Suprapubic skin (tissue), 4 donors: ENCODE data around the gene LRRTM4. TPM values are rescaled to one million over a fixed set of nuclear protein-coding genes. Genes with fewer than 3 reads are reported as not detected.
"Not testable (repeated sequence)": the region's sequence is repeated elsewhere in the genome, so short reads cannot be mapped to it uniquely, and the experiment has no call there.

Experiments
- DNase-seq, 2 donors: peaks; one replicate each; pipeline ENCODE4 v3.0.0-alpha.2; 2019; ENCODE audit warnings: low spot score in 2 of 2
- H3K27ac ChIP-seq: fragments of 200-600 bp; sonication (generic); one replicate; pipeline ENCODE4 v1.5.1; 2019
- H3K27me3 ChIP-seq: fragments of 200-600 bp; sonication (generic); one replicate; pipeline ENCODE4 v1.5.1; 2019
- H3K36me3 ChIP-seq: fragments of 200-600 bp; sonication (generic); one replicate; pipeline ENCODE4 v1.5.1; 2019
- H3K4me1 ChIP-seq: fragments of 200-600 bp; sonication (generic); one replicate; pipeline ENCODE4 v1.5.1; 2019
- H3K4me3 ChIP-seq: fragments of 200-600 bp; sonication (generic); one replicate; pipeline ENCODE4 v1.5.1; 2019; ENCODE audit warnings: mild to moderate bottlenecking
- H3K9me3 ChIP-seq: fragments of 200-600 bp; sonication (generic); one replicate; pipeline ENCODE4 v1.5.1; 2019
- EP300 ChIP-seq: sonication (generic); formaldehyde crosslinking; IDR thresholded peaks from one replicate; pipeline ENCODE4 v1.6.1; 2017; ENCODE audit warnings: antibody characterized with exemption
- POLR2A ChIP-seq, 2 donors: fragments of 450-650 bp; IDR thresholded peaks; one replicate each; pipeline ENCODE4 v1.6.1; 2017; ENCODE audit warnings: antibody characterized with exemption in 2 of 2, mild to moderate bottlenecking in 2 of 2, moderate library complexity in 2 of 2
- POLR2AphosphoS5 ChIP-seq, 3 donors: sonication (generic); formaldehyde crosslinking; IDR thresholded peaks; one replicate each; pipeline ENCODE4 v1.6.1; 2017; ENCODE audit warnings: antibody characterized with exemption in 3 of 3
- WGBS: methylation state at CpG from one replicate; pipeline ENCODE4 v1.1.5; 2018; 5-methylcytosine and 5-hydroxymethylcytosine counted together
- total RNA-seq, 4 donors: library from RNA; depleted of rRNA; stranded (reverse); fragments of >200 nt; gene quantifications; one replicate each; pipeline ENCODE4 v1.1.0, GENCODE V29; 2016
- TF ChIP-seq, protein P1 (sequence below), 2 donors: fragments of 200-600 bp in 1 of 2; fragments of 450-650 bp in 1 of 2; sonication (generic) in 1 of 2; IDR thresholded peaks; one replicate each; pipeline ENCODE4 v1.5.1; 2016 to 2019; ENCODE audit warnings: antibody characterized with exemption in 2 of 2, mild to moderate bottlenecking in 1 of 2, moderate library complexity in 1 of 2

Gene LRRTM4
- total RNA-seq, 4 donors from 2014 or later: not detected

DNA sequence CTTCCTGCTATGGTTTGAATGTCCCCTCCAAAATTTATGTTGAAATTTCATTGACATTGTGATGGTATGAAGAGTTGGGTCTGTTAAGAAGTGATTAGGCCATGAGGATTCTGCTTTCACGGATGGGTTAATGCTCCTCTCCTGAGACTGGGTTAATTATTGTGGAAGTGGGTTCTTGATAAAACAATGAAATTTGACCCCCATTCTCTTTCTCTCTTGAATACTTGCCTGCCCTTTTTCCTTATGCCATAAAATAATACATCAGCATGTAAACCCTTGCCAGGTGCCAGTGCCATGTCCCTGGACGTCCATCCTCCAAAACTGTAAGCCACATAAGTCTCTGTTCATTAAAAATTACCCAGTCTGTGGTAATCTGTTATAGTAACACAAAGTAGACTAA, 352.8 kb downstream of the LRRTM4 start:
- no peak overlapping the region for H3K4me3 ChIP-seq
- H3K4me1 ChIP-seq: no peaks in the 10 kb centered on the region
- no peak overlapping the region for H3K27ac ChIP-seq
- 69% methylated on average over 2 of the region's 2 CpGs for WGBS
- TF ChIP-seq EP300: no peak
- TF ChIP-seq, protein P1, sequence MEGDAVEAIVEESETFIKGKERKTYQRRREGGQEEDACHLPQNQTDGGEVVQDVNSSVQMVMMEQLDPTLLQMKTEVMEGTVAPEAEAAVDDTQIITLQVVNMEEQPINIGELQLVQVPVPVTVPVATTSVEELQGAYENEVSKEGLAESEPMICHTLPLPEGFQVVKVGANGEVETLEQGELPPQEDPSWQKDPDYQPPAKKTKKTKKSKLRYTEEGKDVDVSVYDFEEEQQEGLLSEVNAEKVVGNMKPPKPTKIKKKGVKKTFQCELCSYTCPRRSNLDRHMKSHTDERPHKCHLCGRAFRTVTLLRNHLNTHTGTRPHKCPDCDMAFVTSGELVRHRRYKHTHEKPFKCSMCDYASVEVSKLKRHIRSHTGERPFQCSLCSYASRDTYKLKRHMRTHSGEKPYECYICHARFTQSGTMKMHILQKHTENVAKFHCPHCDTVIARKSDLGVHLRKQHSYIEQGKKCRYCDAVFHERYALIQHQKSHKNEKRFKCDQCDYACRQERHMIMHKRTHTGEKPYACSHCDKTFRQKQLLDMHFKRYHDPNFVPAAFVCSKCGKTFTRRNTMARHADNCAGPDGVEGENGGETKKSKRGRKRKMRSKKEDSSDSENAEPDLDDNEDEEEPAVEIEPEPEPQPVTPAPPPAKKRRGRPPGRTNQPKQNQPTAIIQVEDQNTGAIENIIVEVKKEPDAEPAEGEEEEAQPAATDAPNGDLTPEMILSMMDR (IDR thresholded peaks at IDR 0.05): no peak
- TF ChIP-seq POLR2A (IDR thresholded peaks at IDR 0.05): no peak
- H3K9me3 ChIP-seq: peaks cover 5% of the 10 kb centered on the region
- H3K36me3 ChIP-seq: no peaks in the 10 kb centered on the region
- DNase-seq: no peak
- H3K27me3 ChIP-seq: no peaks in the 10 kb centered on the region

GRCh38 chr2:77164021-77164420, 358.2 kb downstream of the LRRTM4 start:
- H3K27ac ChIP-seq, H3K27me3 ChIP-seq, H3K4me1 ChIP-seq, H3K9me3 ChIP-seq, H3K36me3 ChIP-seq, DNase-seq, H3K4me3 ChIP-seq: not testable (repeated sequence)

DNA sequence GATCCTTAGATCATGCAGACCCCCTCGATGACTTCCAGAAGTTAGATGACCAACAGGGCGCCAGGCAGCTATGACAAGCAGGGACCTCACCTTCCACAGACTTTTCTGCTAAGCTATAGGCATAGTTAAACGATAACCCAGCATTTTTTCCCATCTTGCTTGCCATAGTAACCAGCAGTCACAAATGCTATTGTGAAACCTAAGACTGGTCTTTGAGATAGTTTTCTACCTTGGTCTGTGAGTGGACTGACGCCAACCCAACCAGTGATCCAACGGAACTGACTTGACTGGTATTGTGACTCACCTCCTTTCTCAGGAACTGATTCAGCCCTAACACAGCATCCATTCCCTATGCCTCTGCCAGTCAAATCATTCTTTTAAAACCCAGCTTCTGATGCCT, 361.2 kb downstream of the LRRTM4 start:
- Histone ChIP-seq H3K4me1 (no peaks in the 10 kb centered on the region), H3K9me3 (peaks cover 3% of the 10 kb centered on the region), H3K4me3 (no peak overlapping the region), H3K36me3 (no peaks in the 10 kb centered on the region), H3K27ac (no peak overlapping the region), H3K27me3 (no peaks in the 10 kb centered on the region)
- no peak for DNase-seq
- WGBS: 85% methylated on average over 5 of the region's 5 CpGs
- no peak for TF ChIP-seq POLR2AphosphoS5 (IDR thresholded peaks at IDR 0.05)
- no peak for TF ChIP-seq EP300
- no peak for TF ChIP-seq POLR2A (IDR thresholded peaks at IDR 0.05)
- TF ChIP-seq, protein P1 (IDR thresholded peaks at IDR 0.05): no peak

DNA sequence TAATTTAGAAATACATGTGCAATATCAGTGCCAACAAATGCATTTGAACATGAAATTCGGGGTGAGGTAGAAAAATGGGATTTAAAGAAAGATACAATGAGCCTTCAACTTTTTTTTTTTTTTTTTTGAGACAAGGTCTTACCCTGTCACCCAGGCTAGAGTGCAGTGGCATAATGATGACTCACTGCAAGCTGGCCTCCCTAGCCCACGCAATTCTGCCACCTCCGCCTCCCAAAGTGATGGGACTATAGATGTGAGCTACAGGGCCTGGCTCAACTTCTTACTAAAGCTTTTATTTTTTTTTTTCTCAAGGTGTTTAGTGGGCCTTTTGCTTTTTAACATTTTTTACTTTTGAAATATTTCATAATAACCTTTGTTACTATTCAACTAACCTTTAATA, 365.6 kb downstream of the LRRTM4 start:
- 82% methylated on average over 3 of the region's 3 CpGs for WGBS
- Histone ChIP-seq H3K27ac (no peak overlapping the region), H3K9me3 (no peaks in the 10 kb centered on the region), H3K4me1 (no peaks in the 10 kb centered on the region), H3K4me3 (no peak overlapping the region), H3K27me3 (no peaks in the 10 kb centered on the region), H3K36me3 (no peaks in the 10 kb centered on the region)
- no peak for DNase-seq
- TF ChIP-seq EP300 (no peak), POLR2AphosphoS5 (IDR thresholded peaks at IDR 0.05) (no peak), POLR2A (IDR thresholded peaks at IDR 0.05) (no peak)
- TF ChIP-seq, protein P1 (IDR thresholded peaks at IDR 0.05): no peak

DNA sequence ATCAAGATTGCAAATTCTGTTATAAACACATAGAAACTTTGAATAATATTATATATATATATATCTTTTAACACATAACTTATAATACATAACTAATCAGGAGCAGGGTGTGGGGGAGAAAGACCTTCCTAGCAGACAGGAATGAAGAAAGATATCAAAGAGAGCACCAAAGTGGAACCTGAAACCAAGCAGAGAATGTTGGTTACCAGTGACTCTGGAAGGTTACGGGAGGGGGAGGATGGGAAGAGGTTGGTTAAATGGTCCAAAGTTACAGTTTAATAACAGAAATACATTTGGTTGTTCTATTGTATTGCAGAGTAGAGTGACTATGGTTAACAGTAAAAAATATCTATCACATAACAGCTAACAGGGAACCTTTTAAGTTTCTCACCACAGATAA, 366.7 kb downstream of the LRRTM4 start:
- no peak for TF ChIP-seq POLR2AphosphoS5 (IDR thresholded peaks at IDR 0.05)
- TF ChIP-seq EP300: no peak
- TF ChIP-seq, protein P1 (IDR thresholded peaks at IDR 0.05): no peak
- TF ChIP-seq POLR2A (IDR thresholded peaks at IDR 0.05): no peak
- DNase-seq: no peak
- H3K27me3 ChIP-seq: no peaks in the 10 kb centered on the region
- no peaks in the 10 kb centered on the region for H3K36me3 ChIP-seq
- no peak overlapping the region for H3K27ac ChIP-seq
- H3K9me3 ChIP-seq: no peaks in the 10 kb centered on the region
- WGBS: 97% methylated on average over 1 of the region's 1 CpG
- H3K4me3 ChIP-seq: no peak overlapping the region
- no peaks in the 10 kb centered on the region for H3K4me1 ChIP-seq

- Histone ChIP-seq H3K9me3 (no peaks in the 10 kb centered on the region), H3K4me1 (no peaks in the 10 kb centered on the region), H3K27me3 (no peaks in the 10 kb centered on the region), H3K4me3 (no peak overlapping the region), H3K36me3 (no peaks in the 10 kb centered on the region), H3K27ac (no peak overlapping the region)
- no peak for DNase-seq
- WGBS: 93% methylated on average over 1 of the region's 1 CpG
- no peak for TF ChIP-seq POLR2AphosphoS5 (IDR thresholded peaks at IDR 0.05)
- no peak for TF ChIP-seq POLR2A (IDR thresholded peaks at IDR 0.05)
- TF ChIP-seq, protein P1 (IDR thresholded peaks at IDR 0.05): no peak
- TF ChIP-seq EP300: no peak
These were observed 372.6 kb downstream of the LRRTM4 start for GRCh38 chr2:77149565-77149964.
